GM12873 (cell line): ENCODE results near the gene MAGI1.

Experiments
- CTCF ChIP-seq: IDR thresholded peaks from 2 replicates; pipeline ENCODE4 v1.5.1; 2012; ENCODE audit warnings: low read depth, mild to moderate bottlenecking, moderate library complexity, low read length, control low read depth; ENCODE audit not compliant: insufficient read depth; ENCODE audit errors: missing control alignments

MAGI1 gene

GRCh38 chr3:65745306-65745705 lies 293.4 kb downstream of the MAGI1 start:
- TF ChIP-seq CTCF: no peak

- TF ChIP-seq CTCF: no peak
These were observed 295.8 kb downstream of the MAGI1 start for GRCh38 chr3:65742914-65743313.

GRCh38 chr3:65741540-65741939 lies 297.2 kb downstream of the MAGI1 start:
- TF ChIP-seq CTCF: no peak

- TF ChIP-seq CTCF: no peak
These were observed 298.7 kb downstream of the MAGI1 start for GRCh38 chr3:65739901-65740541.

- TF ChIP-seq CTCF: no peak
These were observed 303.9 kb downstream of the MAGI1 start for GRCh38 chr3:65734792-65735191.

- no peak for TF ChIP-seq CTCF
These were observed 304.3 kb downstream of the MAGI1 start for GRCh38 chr3:65734382-65734781.

- no peak for TF ChIP-seq CTCF
These were observed 305.3 kb downstream of the MAGI1 start for GRCh38 chr3:65733459-65733858.
